Astrocyte of the cerebellum (primary cell): ENCODE measurements around the gene SH3RF3.

Experiments
- DNase-seq: peaks from one replicate; pipeline ENCODE4 v3.0.0-alpha.2; 2011; ENCODE audit warnings: low read depth
- H3K4me3 ChIP-seq: 2 replicates; pipeline ENCODE4 v1.5.1; 2011; ENCODE audit warnings: mild to moderate bottlenecking, low read depth, low read length, moderate library complexity
- in situ Hi-C: cut with HindIII; loops from 2 replicates; pipeline ENCODE4 v1.10.0; 2017; ENCODE audit warnings: low sequenced_read_pairs
- TF ChIP-seq, protein P1 (sequence below): IDR thresholded peaks from 2 replicates; pipeline ENCODE4 v1.5.1; 2012; ENCODE audit warnings: low read length, low read depth, moderate library complexity, mild to moderate bottlenecking; ENCODE audit errors: missing control alignments

SH3RF3 gene

DNA sequence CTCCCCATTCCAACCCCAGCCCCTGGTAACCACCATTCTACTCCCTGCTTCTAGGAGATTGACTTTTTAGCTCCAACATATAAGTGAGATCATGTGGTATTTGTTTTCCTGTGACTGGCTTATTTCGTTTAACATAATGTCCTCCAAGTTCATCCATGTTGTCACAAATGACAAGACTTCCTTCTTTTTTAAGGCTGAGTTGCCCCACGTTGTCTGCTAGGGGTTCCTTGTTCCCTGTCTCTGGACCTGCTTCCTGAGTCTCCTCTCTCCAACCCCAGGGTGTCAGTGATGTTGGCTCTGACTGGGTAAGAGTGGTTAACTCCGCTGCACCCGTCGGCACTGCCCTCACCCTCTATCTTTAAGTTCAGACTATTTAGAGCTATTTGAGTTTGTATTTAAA is 175.2 kb downstream of the SH3RF3 start:
- no peak for DNase-seq
- in situ Hi-C loops = no loop called here
- TF ChIP-seq, protein P1, sequence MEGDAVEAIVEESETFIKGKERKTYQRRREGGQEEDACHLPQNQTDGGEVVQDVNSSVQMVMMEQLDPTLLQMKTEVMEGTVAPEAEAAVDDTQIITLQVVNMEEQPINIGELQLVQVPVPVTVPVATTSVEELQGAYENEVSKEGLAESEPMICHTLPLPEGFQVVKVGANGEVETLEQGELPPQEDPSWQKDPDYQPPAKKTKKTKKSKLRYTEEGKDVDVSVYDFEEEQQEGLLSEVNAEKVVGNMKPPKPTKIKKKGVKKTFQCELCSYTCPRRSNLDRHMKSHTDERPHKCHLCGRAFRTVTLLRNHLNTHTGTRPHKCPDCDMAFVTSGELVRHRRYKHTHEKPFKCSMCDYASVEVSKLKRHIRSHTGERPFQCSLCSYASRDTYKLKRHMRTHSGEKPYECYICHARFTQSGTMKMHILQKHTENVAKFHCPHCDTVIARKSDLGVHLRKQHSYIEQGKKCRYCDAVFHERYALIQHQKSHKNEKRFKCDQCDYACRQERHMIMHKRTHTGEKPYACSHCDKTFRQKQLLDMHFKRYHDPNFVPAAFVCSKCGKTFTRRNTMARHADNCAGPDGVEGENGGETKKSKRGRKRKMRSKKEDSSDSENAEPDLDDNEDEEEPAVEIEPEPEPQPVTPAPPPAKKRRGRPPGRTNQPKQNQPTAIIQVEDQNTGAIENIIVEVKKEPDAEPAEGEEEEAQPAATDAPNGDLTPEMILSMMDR = no peak
- H3K4me3 ChIP-seq = no peak overlapping the region

DNA sequence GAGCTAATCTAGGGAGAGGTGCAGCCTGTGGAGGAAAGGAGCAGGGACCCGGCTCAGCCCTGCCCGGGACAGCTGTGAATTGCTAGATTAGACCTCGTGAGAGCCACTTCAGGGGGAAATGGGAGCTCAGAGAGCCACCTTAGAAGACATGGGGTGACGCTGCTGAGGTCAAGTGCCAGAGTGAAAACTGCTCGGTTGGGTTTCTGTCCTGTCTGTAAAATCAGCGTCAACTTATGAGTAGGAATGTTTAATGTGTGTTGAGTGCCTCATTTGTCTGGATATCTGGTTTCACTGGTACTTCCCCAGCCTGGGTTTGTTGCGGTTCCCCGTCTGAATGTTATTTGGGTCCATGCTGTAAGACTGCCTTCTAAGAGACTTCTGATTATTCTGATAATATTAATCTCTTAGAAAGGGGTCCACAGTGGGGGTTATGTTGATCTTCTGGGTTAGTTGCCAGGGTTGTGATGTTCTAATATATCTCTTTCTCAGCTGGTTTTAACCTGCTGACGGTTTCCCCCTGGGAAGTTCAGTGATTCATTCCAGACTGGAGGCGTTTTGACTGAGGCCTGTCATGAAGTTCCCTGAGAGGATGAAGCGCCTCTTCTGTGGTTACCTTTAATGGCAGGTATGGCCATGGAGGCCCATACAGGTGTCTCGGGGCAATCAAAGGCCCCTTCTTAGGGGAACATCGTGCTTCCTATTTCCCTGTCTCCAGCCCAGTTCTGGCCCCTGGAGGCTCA is 175.9 kb downstream of the SH3RF3 start:
- TF ChIP-seq, protein P1 = no peak
- in situ Hi-C loops = no loop called here
- DNase-seq = no peak
- H3K4me3 ChIP-seq = no peak overlapping the region

DNA sequence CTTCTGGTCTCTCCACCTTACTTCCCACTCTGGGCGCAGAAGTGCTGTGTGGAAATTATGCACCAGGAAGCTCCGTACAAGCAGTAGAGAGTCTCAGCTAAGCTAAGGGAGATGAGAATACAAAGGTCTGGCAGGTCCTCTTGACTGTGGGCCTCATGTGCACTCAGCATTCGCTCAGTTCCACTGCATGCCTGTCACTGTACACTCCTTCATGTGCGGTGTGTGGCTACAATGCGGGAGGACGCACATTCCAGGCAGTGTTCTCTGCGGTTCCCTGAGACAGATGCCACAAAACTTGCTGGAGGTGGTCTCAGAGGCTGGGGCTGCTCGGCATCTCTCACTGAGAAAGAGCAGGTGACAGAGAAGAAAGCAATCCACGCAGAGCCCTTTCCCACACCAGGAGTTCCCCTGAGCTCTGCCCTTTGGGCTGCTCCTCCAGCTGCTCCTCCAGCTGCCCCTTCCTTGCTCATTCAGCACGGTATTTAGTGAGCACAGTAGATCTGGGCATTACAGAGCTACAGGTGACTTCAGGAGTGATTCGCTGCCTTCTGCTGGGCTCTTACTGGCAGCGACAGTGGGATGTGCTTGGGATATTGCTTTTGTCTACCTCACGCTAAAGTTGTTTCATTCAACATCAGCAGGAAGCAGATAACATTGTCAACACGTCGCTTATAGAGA is 176.6 kb downstream of the SH3RF3 start:
- TF ChIP-seq, protein P1 = no peak
- DNase-seq = no peak
- no peak overlapping the region for H3K4me3 ChIP-seq
- in situ Hi-C loops = no loop called here

DNA sequence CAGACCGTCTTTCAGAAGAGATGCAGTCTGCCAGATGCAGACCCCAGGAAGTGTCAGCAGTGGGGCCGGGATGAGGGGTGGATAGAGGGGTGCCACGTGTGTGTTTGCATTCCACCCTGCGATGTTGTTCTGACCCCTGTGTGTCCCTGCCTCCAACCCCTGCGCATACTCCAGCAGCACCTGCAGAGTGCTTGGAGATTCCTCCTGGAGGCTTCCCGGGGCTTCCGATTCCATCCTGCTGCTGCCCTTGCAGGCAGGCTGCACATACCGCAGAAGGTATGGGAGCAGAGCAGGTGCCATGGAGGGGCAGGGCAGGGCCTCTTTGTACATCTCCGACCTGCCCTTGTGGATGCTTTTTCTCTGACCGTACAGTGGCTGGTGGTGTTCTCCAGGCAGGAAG is 177.2 kb downstream of the SH3RF3 start:
- TF ChIP-seq, protein P1 = no peak
- DNase-seq = no peak
- in situ Hi-C loops = no loop called here
- H3K4me3 ChIP-seq = no peak overlapping the region

DNA sequence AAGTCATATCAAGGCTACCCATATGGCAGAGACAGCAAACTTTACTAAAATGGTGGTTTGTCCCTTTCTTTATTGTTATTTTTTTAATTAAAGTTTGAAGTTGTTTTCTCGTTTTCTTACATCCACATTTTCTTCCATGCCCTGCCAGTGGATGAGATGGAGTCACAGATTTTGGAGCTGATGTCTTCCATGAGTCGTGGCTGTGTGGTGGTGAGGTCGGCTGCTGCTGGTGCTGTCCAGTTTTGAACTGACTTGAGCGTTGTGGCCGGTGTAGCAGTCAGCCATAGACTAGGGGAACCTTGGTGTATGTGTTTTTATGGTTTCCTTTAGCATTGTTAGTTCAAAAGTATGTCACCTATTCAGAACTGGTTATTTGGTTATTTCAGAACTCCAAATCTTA is 182.8 kb downstream of the SH3RF3 start:
- H3K4me3 ChIP-seq = no peak overlapping the region
- in situ Hi-C loops = no loop called here
- TF ChIP-seq, protein P1 = no peak
- DNase-seq = no peak

DNA sequence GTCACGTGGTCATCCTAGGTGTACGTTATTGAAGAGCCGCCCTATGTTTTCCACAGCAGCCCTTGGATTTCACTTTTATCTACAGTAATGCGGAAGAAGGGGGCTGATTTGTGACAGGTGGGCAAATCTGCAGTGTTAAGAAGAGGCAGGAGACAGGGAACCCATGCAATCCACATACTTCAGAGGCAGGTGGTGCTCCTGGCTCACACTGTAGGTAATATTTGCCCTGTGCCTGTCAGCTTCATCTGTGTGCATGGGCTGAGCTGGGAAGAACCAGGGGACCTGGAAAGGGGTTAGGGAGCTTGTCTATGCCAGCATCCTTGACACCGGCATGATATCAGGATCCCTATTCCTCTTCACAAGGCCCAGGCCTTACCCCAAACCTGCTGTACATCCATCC is 183.9 kb downstream of the SH3RF3 start:
- in situ Hi-C loops = no loop called here
- no peak for DNase-seq
- TF ChIP-seq, protein P1 = no peak
- H3K4me3 ChIP-seq = no peak overlapping the region
